ENCODE data around the gene THAP5. TPM values are rescaled to one million over a fixed set of nuclear protein-coding genes. Genes with fewer than 3 reads are reported as not detected.

THAP5 gene
- total RNA-seq, 1 experiment from 2014 or later: 44.0 TPM

DNA sequence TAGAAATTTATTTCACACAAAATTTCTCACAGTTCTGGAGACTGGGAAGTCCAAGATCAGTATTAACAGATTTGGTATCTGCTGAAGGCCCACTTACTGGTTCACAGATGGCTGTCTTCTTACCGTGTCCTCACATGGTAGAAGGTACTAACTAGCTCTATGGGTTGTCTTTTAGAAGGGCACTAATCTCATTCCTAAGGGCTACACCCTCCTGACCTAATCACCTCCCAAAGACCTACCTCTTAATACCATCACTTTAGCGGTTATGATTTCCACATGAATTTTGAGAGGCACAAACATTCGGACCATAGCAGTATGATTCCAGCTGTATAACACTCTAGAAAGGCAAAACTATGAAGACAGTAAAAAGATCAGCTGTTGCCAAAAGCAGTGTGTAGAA lies 51.6 kb downstream of the THAP5 start:
- intact Hi-C loops (cut with micrococcal nuclease): no loop called here
- H3K36me3 Mint-ChIP-seq (ENCODE audit: insufficient read depth, unreplicated experiment): peaks cover 74% of the 10 kb centered on the region
- H3K9me3 Mint-ChIP-seq (ENCODE audit: unreplicated experiment): no peaks in the 10 kb centered on the region
- no peak overlapping the region for H3K4me3 Mint-ChIP-seq (ENCODE audit: unreplicated experiment)
- no peak for TF ChIP-seq CTCF (IDR thresholded peaks at IDR 0.05; ENCODE audit: unreplicated experiment)
- ChIA-PET CTCF (interaction anchor here (0.7 to 1.7 kb wide), 3 partner anchors 10 to 21 kb away, joined by 4 to 12 read pairs (median 4); no protein-coding TSS in a partner anchor), POLR2A (interaction anchor here (1.2 to 2.3 kb wide), 2 partner anchors 8 to 53 kb away, joined by 3 to 9 read pairs; partner anchors contain the start of gene PNPLA8)
- peaks cover 35% of the 10 kb centered on the region for H3K4me1 Mint-ChIP-seq (ENCODE audit: insufficient read depth, unreplicated experiment)
- no TSS peak for BruUV-seq (replicated peaks)
- no peak for DNase-seq (ENCODE audit: unreplicated experiment)
- H3K27me3 Mint-ChIP-seq (ENCODE audit: insufficient read depth, unreplicated experiment): no peaks in the 10 kb centered on the region
- no peak overlapping the region for H3K27ac Mint-ChIP-seq (ENCODE audit: low read depth, unreplicated experiment)

GRCh38 chr7:108515630-108516029 lies 53.9 kb downstream of the THAP5 start:
- Mint-ChIP-seq H3K4me1 (ENCODE audit: insufficient read depth, unreplicated experiment) (peaks cover 18% of the 10 kb centered on the region), H3K9me3 (ENCODE audit: unreplicated experiment) (no peaks in the 10 kb centered on the region), H3K36me3 (ENCODE audit: insufficient read depth, unreplicated experiment) (peaks cover 64% of the 10 kb centered on the region), H3K4me3 (ENCODE audit: unreplicated experiment) (no peak overlapping the region), H3K27me3 (ENCODE audit: insufficient read depth, unreplicated experiment) (no peaks in the 10 kb centered on the region), H3K27ac (ENCODE audit: low read depth, unreplicated experiment) (no peak overlapping the region)
- ChIA-PET POLR2A (no interaction called here), CTCF (interaction anchor here (0.5 to 0.9 kb wide), 2 partner anchors 18 to 316 kb away, joined by 3 read pairs; no protein-coding TSS in a partner anchor)
- TF ChIP-seq CTCF (IDR thresholded peaks at IDR 0.05; ENCODE audit: unreplicated experiment): no peak
- intact Hi-C loops (cut with micrococcal nuclease): no loop called here
- BruUV-seq (replicated peaks): no TSS peak
- DNase-seq (ENCODE audit: unreplicated experiment): no peak

DNA sequence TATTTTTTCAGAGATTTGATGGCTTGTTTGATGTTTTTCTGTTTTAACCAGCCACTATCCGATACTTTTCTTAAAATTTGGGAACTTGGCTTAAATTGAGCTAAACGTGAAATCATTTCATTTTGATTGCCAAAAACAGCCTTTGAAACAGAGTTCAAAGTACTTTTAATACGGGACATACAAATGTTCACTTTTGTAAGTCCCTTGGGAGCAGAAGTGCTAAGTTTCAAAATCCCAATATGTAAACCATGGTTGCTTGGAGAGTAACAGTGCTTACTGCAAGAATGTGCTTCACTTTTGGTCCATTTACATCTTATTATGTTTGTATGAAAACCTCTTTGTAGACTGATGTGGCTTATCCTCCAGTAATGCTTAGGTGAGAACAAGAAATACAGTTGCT lies 54.5 kb downstream of the THAP5 start:
- Mint-ChIP-seq H3K4me1 (ENCODE audit: insufficient read depth, unreplicated experiment) (peaks cover 12% of the 10 kb centered on the region), H3K36me3 (ENCODE audit: insufficient read depth, unreplicated experiment) (peaks cover 63% of the 10 kb centered on the region), H3K9me3 (ENCODE audit: unreplicated experiment) (no peaks in the 10 kb centered on the region), H3K4me3 (ENCODE audit: unreplicated experiment) (no peak overlapping the region), H3K27ac (ENCODE audit: low read depth, unreplicated experiment) (no peak overlapping the region), H3K27me3 (ENCODE audit: insufficient read depth, unreplicated experiment) (no peaks in the 10 kb centered on the region)
- no peak for TF ChIP-seq CTCF (IDR thresholded peaks at IDR 0.05; ENCODE audit: unreplicated experiment)
- no peak for DNase-seq (ENCODE audit: unreplicated experiment)
- ChIA-PET CTCF (interaction anchor here (0.9 kb wide), 1 partner anchor 17 kb away, joined by 3 read pairs; no protein-coding TSS in a partner anchor), POLR2A (interaction anchor here (2.2 kb wide), 1 partner anchor 10 kb away, joined by 11 read pairs; the partner anchor contains the start of gene PNPLA8)
- intact Hi-C loops (cut with micrococcal nuclease): no loop called here
- BruUV-seq (replicated peaks): no TSS peak

Other genes starting within 250 kb of the THAP5 start
- 1.1 and 1.2 TPM in 2 replicates for gene NRCAM, start 113.3 kb downstream of the THAP5 start, total RNA-seq (2022)
- 28.5 and 39.9 TPM in 2 replicates for gene PNPLA8, start 43.6 kb downstream of the THAP5 start, total RNA-seq (2022)
- 43.4 and 45.9 TPM in 2 replicates for gene DNAJB9, start 168 bp upstream of the THAP5 start, total RNA-seq (2022)

All from MCF 10A (cell line).